Thoracic aorta (tissue), 2 donors: Measurements from ENCODE around the gene KIF1A. TPM values are rescaled to one million over a fixed set of nuclear protein-coding genes. Genes with fewer than 3 reads are reported as not detected.
"Not testable (repeated sequence)": the region's sequence is repeated elsewhere in the genome, so short reads cannot be mapped to it uniquely, and the experiment has no call there.

Source experiments
- ATAC-seq: fragments of 150-250 bp; one replicate; pipeline ENCODE4 v1.8.0; 2017; ENCODE audit warnings: low read depth; ENCODE audit not compliant: insufficient number of reproducible peaks, low FRiP score
- DNase-seq: peaks from one replicate; pipeline ENCODE4 v3.0.0-alpha.2; 2020; ENCODE audit warnings: low spot score
- H3K27ac ChIP-seq, 2 donors: fragments of 200-600 bp; sonication (generic); 1 replicate in 1 of 2; 2 replicates in 1 of 2; pipeline ENCODE4 v1.5.1; 2016; ENCODE audit warnings: mild to moderate bottlenecking in 2 of 2, moderate library complexity in 2 of 2
- H3K27me3 ChIP-seq: fragments of 200-600 bp; sonication (generic); replicated peaks from 2 replicates; pipeline ENCODE4 v1.6.0; 2016; ENCODE audit warnings: mild to moderate bottlenecking; ENCODE audit not compliant: insufficient read depth
- H3K36me3 ChIP-seq: fragments of 200-600 bp; sonication (generic); one replicate; pipeline ENCODE4 v1.5.1; 2016
- H3K4me1 ChIP-seq, 2 donors: fragments of 200-600 bp; sonication (generic); 1 replicate in 1 of 2; 2 replicates in 1 of 2; pipeline versions ENCODE4 v1.5.1 to v1.6.0; 2016; ENCODE audit warnings: low read depth in 2 of 2, mild to moderate bottlenecking in 1 of 2; ENCODE audit not compliant: control insufficient read depth in 1 of 2
- H3K4me3 ChIP-seq: fragments of 200-600 bp; sonication (generic); 2 replicates; pipeline ENCODE4 v1.5.1; 2016; ENCODE audit warnings: mild to moderate bottlenecking
- H3K9me3 ChIP-seq: fragments of 200-600 bp; sonication (generic); 2 replicates; pipeline ENCODE4 v1.5.1; 2016
- total RNA-seq, 2 donors: library from RNA; depleted of rRNA; stranded (reverse); fragments of >200 nt; gene quantifications; one replicate each; pipeline versions ENCODE4 v1.1.0 to v1.2.3, GENCODE V29; 2016
- TF ChIP-seq, protein P1 (sequence below): fragments of 200-600 bp; sonication (generic); IDR thresholded peaks from one replicate; pipeline ENCODE4 v1.5.1; 2019; ENCODE audit warnings: antibody characterized with exemption

Gene KIF1A
- total RNA-seq, 2 donors from 2014 or later, result 0.92 TPM; not detected in 1

- Histone ChIP-seq H3K4me1 (no peaks in the 10 kb centered on the region), H3K27ac (no peak overlapping the region), H3K4me3 (no peak overlapping the region), H3K36me3 (no peaks in the 10 kb centered on the region), H3K9me3 (no peaks in the 10 kb centered on the region), H3K27me3 (no peaks in the 10 kb centered on the region)
- DNase-seq, result no peak
- TF ChIP-seq, protein P1, sequence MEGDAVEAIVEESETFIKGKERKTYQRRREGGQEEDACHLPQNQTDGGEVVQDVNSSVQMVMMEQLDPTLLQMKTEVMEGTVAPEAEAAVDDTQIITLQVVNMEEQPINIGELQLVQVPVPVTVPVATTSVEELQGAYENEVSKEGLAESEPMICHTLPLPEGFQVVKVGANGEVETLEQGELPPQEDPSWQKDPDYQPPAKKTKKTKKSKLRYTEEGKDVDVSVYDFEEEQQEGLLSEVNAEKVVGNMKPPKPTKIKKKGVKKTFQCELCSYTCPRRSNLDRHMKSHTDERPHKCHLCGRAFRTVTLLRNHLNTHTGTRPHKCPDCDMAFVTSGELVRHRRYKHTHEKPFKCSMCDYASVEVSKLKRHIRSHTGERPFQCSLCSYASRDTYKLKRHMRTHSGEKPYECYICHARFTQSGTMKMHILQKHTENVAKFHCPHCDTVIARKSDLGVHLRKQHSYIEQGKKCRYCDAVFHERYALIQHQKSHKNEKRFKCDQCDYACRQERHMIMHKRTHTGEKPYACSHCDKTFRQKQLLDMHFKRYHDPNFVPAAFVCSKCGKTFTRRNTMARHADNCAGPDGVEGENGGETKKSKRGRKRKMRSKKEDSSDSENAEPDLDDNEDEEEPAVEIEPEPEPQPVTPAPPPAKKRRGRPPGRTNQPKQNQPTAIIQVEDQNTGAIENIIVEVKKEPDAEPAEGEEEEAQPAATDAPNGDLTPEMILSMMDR, result no peak
- ATAC-seq, result no peak
These were observed 37.7 kb downstream of the KIF1A start for GRCh38 chr2:240782221-240782885.

GRCh38 chr2:240781471-240782220 lies 38.4 kb downstream of the KIF1A start:
- Histone ChIP-seq H3K4me1 (no peaks in the 10 kb centered on the region), H3K27ac (no peak overlapping the region), H3K27me3 (no peaks in the 10 kb centered on the region), H3K36me3 (no peaks in the 10 kb centered on the region), H3K9me3 (no peaks in the 10 kb centered on the region), H3K4me3 (no peak overlapping the region)
- TF ChIP-seq, protein P1, result no peak
- ATAC-seq (no peak), DNase-seq (no peak)

- Histone ChIP-seq H3K4me1 (no peaks in the 10 kb centered on the region), H3K9me3 (no peaks in the 10 kb centered on the region), H3K27me3 (no peaks in the 10 kb centered on the region), H3K27ac (no peak overlapping the region), H3K36me3 (no peaks in the 10 kb centered on the region), H3K4me3 (no peak overlapping the region)
- ATAC-seq, result no peak
- no peak for DNase-seq
- TF ChIP-seq, protein P1, result no peak
These were observed 39.9 kb downstream of the KIF1A start for GRCh38 chr2:240780023-240780700.

DNA sequence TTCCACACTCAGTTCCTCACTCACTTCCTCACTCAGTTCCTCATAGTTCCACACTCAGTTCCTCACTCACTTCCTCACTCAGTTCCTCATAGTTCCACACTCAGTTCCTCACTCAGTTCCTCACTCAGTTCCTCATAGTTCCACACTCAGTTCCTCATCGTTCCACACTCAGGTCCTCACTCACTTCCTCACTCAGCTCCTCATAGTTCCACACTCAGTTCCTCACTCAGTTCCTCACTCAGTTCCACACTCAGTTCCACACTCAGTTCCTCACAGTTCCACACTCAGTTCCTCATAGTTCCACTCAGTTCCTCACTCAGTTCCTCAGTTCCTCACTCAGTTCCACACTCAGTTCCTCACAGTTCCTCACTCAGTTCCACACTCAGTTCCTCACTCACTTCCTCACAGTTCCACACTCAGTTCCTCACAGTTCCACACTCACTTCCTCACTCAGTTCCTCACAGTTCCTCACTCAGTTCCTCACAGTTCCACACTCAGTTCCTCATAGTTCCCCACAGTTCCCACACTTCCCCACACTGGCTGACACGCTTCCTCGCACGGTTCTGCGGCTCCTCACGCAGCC lies 40.7 kb downstream of the KIF1A start:
- H3K36me3 ChIP-seq, H3K4me1 ChIP-seq, H3K27ac ChIP-seq, H3K27me3 ChIP-seq, DNase-seq, ATAC-seq, H3K9me3 ChIP-seq, H3K4me3 ChIP-seq: not testable (repeated sequence)

- ATAC-seq, result no peak
- Histone ChIP-seq H3K27ac (no peak overlapping the region), H3K9me3 (no peaks in the 10 kb centered on the region), H3K4me3 (no peak overlapping the region), H3K27me3 (no peaks in the 10 kb centered on the region), H3K4me1 (no peaks in the 10 kb centered on the region), H3K36me3 (no peaks in the 10 kb centered on the region)
- TF ChIP-seq, protein P1, result no peak
- no peak for DNase-seq
These were observed 41.6 kb downstream of the KIF1A start for GRCh38 chr2:240778426-240778825.
